RWPE2 (cell line): ENCODE results near the gene TMEM150A.
A peak's percentile ranks its signal among the peaks of the same experiment; 100 is the strongest.

Experiments used
- ATAC-seq: fragments of 200-7000 bp; cut with Tn5 transposase; 3 replicates; pipeline ENCODE4 v1.9.1; 2021; ENCODE audit warnings: low read depth
- DNase-seq: peaks from one replicate; pipeline ENCODE4 v3.0.0-alpha.2; 2020; ENCODE audit warnings: low spot score
- H3K27ac ChIP-seq: fragments of 450-650 bp; 2 replicates; pipeline ENCODE4 v1.5.1; 2017; ENCODE audit warnings: mild to moderate bottlenecking; ENCODE audit not compliant: poor library complexity, severe bottlenecking
- H3K27me3 ChIP-seq: fragments of 250-450 bp; sonication (Bioruptor Pico); 2 replicates; pipeline ENCODE4 v1.5.1; 2021; ENCODE audit warnings: mild to moderate bottlenecking, moderate library complexity; ENCODE audit not compliant: insufficient read depth, poor library complexity, severe bottlenecking
- H3K36me3 ChIP-seq: fragments of 250-450 bp; sonication (Bioruptor Pico); 2 replicates; pipeline ENCODE4 v1.5.1; 2020; ENCODE audit warnings: low read depth, mild to moderate bottlenecking, moderate library complexity
- H3K4me1 ChIP-seq: fragments of 250-450 bp; sonication (Bioruptor Pico); 2 replicates; pipeline ENCODE4 v1.5.1; 2021; ENCODE audit warnings: mild to moderate bottlenecking, moderate library complexity; ENCODE audit not compliant: insufficient read depth, poor library complexity, severe bottlenecking
- H3K4me3 ChIP-seq: fragments of 250-450 bp; sonication (Bioruptor Pico); 2 replicates; pipeline ENCODE4 v1.5.1; 2021; ENCODE audit warnings: mild to moderate bottlenecking, moderate library complexity; ENCODE audit not compliant: severe bottlenecking
- H3K9me3 ChIP-seq: fragments of 250-450 bp; sonication (Bioruptor Pico); 2 replicates; pipeline ENCODE4 v1.5.1; 2021; ENCODE audit warnings: mild to moderate bottlenecking, moderate library complexity; ENCODE audit not compliant: severe bottlenecking
- TF ChIP-seq, protein P1 (sequence below): fragments of 450-650 bp; IDR thresholded peaks from one replicate; pipeline ENCODE4 v1.5.1; 2017; ENCODE audit warnings: mild to moderate bottlenecking, moderate library complexity; ENCODE audit not compliant: poor library complexity, severe bottlenecking

Gene TMEM150A

DNA sequence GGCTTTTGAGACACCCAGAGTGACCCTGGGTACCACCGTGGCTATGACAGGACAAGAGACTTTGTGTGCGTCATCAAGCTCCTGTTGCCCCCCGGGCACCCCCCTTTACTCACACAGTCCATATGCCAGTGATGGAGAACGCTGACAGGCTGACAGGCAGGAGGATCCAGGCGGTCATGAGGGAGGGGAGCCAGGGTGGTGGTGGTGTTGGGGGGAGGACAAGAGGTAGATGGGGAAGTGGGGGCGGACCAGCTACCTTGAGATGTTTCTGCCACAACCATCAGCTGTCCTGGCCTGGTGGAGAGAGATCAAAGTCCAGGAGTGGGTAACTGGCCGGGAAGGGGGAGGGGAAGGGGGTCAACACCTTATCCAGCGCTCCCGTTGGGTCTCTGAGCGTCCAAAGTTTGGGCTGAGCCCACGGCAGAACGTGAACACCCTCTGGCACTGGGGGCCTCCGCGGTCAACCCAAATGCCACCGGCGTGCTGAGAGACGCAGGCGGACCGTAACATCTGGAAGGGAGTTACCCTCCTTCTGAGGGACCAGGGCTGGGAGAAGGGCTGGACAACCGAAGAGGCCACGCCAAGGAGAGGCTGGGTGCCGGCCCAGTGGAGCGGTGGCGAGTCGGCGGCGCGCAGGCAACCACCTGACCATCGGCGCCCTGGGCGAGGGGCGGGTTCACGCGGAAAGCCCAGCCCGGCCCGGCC is 575 bp downstream of the TMEM150A start:
- H3K27ac ChIP-seq: peak overlapping the region; percentile 5
- H3K9me3 ChIP-seq: no peaks in the 10 kb centered on the region
- TF ChIP-seq, protein P1, sequence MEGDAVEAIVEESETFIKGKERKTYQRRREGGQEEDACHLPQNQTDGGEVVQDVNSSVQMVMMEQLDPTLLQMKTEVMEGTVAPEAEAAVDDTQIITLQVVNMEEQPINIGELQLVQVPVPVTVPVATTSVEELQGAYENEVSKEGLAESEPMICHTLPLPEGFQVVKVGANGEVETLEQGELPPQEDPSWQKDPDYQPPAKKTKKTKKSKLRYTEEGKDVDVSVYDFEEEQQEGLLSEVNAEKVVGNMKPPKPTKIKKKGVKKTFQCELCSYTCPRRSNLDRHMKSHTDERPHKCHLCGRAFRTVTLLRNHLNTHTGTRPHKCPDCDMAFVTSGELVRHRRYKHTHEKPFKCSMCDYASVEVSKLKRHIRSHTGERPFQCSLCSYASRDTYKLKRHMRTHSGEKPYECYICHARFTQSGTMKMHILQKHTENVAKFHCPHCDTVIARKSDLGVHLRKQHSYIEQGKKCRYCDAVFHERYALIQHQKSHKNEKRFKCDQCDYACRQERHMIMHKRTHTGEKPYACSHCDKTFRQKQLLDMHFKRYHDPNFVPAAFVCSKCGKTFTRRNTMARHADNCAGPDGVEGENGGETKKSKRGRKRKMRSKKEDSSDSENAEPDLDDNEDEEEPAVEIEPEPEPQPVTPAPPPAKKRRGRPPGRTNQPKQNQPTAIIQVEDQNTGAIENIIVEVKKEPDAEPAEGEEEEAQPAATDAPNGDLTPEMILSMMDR: no peak
- H3K4me1 ChIP-seq: peaks cover 20% of the 10 kb centered on the region
- H3K27me3 ChIP-seq: no peaks in the 10 kb centered on the region
- DNase-seq (no peak), ATAC-seq (peak; percentile 41)
- H3K4me3 ChIP-seq: peak overlapping the region; percentile 58
- peaks cover 18% of the 10 kb centered on the region for H3K36me3 ChIP-seq

DNA sequence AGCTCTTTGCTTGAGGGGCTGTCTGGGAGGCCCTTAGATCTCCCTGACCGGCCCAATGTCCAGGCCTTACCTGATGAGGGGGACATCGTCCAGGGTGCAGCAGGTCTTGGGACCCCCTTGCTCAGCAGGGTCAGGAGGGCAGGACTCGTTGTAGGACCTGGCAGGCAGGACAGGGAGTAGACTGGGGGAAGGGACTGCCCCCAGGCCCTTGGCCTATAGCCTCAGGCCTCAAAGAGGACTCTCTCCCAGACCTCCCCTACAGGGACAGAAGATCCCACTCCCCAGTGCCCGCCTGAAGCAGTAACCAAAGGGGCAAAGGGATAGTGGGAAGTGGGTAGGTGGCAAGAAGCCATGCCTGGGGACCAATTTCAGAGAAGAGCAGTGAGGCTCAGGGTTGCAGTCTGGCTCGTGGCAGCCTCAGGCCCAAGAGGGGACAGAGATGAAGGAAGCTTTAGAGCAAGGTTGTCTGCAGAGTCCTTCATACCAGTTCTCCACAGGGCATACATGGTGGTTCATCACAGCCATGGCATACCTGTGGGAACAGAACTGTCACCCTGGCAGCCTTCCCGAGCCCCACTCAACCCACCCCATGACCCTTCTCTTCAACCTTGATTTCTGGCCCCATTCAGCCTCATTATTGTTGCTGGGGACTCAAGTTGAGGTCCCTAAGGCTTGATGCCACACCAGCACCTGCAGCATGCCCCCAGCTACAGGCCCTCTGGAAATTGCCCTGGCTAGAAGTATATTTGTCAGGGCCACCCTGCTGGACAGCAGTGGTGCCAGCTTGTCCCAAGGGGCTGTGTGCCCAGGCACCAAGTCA is 1.3 kb downstream of the TMEM150A start:
- Histone ChIP-seq H3K27ac (no peak overlapping the region), H3K9me3 (no peaks in the 10 kb centered on the region), H3K4me1 (peaks cover 20% of the 10 kb centered on the region), H3K36me3 (peaks cover 24% of the 10 kb centered on the region), H3K27me3 (no peaks in the 10 kb centered on the region), H3K4me3 (peak overlapping the region; percentile 58)
- DNase-seq (no peak), ATAC-seq (no peak)
- TF ChIP-seq, protein P1: no peak

DNA sequence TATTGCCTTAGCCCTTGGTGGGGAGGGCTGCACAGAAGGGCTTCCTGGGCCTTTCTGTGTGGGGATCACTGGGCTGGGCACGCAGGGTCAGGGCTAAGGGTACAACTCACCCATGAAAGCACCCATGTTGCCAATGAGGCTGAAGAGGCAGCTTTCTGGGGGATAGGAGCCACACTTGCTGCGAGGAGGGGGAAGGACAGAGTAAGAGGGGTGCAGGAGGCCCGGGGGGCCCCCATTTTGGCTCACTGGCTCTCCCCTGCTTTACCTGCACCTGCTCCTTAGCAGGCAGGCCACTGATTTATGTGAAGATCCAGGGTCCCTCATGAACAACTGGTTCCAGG is 2.3 kb downstream of the TMEM150A start:
- Histone ChIP-seq H3K36me3 (peaks cover 24% of the 10 kb centered on the region), H3K4me1 (peaks cover 17% of the 10 kb centered on the region), H3K9me3 (no peaks in the 10 kb centered on the region), H3K27me3 (no peaks in the 10 kb centered on the region), H3K27ac (no peak overlapping the region), H3K4me3 (no peak overlapping the region)
- TF ChIP-seq, protein P1: no peak
- no peak for DNase-seq
- no peak for ATAC-seq

DNA sequence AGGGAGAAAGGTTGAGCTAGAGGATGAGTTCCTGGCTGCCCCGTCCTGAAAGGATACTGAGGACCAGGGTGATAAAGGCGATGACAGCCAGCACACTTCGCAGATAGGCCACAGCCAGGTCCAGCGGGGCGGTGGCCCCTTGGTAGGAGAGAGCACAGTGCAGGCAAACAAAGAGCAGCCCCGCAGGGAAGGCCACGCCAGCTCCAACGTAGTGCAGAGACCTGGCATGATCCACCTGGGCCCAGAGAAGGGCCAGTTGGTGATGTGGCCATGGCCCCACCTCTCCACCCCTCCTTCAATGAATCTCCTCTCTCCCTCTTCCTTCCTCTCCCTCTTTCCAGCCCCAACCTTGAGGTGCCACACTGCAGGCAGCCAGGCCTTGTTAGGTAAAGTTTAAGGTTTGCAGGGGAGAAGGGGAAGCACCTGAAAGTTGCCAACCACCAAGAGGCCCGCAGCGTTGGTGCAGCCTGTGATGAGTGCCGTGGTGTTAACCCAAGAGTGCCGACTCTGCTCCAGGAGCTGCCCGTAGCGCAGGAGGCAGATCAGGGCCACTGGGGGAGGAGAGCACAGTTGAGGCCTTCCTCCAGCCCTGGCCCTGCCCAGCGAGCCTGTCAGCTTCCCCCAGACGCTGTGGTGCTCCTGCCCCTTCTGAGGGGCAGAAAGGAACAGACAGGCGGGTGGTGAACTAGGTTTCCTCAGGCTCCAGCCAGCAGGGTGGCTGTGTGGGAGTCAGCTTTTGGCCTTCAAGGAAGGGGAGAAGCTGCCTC is 2.8 kb downstream of the TMEM150A start:
- DNase-seq (no peak), ATAC-seq (no peak)
- Histone ChIP-seq H3K27ac (no peak overlapping the region), H3K4me1 (peaks cover 11% of the 10 kb centered on the region), H3K36me3 (peaks cover 24% of the 10 kb centered on the region), H3K9me3 (no peaks in the 10 kb centered on the region), H3K4me3 (no peak overlapping the region), H3K27me3 (no peaks in the 10 kb centered on the region)
- TF ChIP-seq, protein P1: no peak
